Measurements from ENCODE around the gene TMEM109.
"Not testable (repeated sequence)": the region's sequence is repeated elsewhere in the genome, so short reads cannot be mapped to it uniquely, and the experiment has no call there.

TMEM109 gene

DNA sequence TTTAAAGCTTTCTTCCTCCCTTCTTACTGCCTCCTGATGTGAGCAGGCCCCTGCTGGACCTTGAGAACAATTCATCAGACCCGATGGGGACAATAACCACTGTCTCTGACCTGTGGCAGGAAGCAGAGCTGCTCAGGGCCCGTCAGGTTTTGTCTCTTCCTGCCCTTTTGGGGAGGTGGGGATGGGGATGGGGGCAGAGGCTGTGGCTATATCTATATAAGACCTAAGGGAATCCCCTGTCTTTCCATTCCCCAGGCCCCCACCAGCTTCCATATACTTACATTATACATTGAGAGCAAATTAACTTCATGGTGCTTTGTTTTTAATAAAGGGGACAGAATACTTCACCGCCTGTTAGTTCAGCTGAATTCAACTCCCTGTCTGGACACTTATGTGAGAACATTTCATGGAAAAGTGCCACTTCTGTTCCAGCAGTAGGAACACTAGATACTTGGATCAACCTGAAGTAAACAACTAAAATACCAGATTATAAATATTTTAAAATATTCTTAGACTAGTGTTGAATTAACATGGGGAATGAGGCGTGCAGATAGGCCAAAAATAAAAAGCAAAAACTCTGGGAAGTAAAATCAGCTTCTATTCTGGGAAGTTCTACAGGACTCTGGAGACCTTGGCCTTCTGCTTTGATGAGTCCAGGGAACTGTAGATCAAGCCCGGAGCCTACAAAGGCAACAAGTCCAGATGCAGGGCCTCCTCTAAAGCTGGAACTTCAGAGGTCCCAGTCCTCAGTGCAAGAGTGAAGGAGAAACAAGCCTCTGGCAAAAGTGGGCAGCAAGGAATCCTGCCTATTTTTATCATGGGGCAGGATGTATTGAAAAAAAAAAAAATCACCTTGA is 35.5 kb upstream of the TMEM109 start:
- DNase-seq: no peak

- DNase-seq: no peak
Observed at GRCh38 chr11:60879104-60879503, 34.9 kb upstream of the TMEM109 start.

- DNase-seq: no peak
Observed at GRCh38 chr11:60879971-60880588, 33.9 kb upstream of the TMEM109 start.

GRCh38 chr11:60880643-60881282 is 33.2 kb upstream of the TMEM109 start:
- peak; percentile 80 for DNase-seq

GRCh38 chr11:60887556-60887955 is 26.4 kb upstream of the TMEM109 start:
- DNase-seq: peak; percentile 87

- no peak for DNase-seq
Observed at GRCh38 chr11:60889869-60890311, 24.1 kb upstream of the TMEM109 start.

DNA sequence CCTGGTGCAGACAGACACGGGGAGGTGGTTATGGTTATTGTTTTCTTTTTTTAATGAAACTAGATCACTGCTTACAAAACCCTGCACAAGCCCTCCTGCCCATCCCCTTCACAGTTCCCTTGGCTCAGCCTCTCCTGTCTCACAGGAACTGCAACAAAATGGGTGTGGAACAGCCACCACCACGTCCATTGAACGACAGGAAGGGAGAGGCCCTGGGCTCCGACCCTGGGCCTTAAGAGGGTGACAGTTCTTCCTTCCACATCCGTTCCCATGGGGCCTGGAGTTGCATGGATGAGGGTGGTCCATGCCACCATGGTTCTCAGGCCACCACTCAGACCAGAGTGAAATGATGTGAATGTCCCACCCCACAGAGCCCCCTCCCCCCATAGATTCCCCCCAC is 23.3 kb upstream of the TMEM109 start:
- no peak for DNase-seq

GRCh38 chr11:60891103-60891741 is 22.7 kb upstream of the TMEM109 start:
- no peak for DNase-seq

GRCh38 chr11:60895687-60896086 is 18.3 kb upstream of the TMEM109 start:
- DNase-seq: no peak

DNA sequence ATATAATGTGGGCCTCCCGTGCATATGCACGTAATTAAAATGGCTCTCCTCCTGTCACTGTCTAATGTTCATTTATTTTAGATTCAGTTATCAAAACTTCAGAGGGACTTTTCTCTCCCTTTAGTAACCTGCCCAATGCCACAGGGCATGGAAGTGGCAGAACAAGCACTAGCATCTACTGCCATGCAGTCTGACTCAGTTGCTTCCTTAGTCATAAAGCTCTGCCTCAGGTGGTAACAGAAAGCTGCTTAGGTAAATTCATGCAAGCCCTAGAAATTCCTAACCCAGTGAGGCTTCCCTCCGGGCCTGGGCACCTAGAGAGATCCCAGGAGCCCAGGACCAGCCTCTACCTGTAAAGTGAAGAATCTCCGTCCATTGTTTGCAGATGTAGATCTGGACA is 16.5 kb upstream of the TMEM109 start:
- no peak for DNase-seq

DNA sequence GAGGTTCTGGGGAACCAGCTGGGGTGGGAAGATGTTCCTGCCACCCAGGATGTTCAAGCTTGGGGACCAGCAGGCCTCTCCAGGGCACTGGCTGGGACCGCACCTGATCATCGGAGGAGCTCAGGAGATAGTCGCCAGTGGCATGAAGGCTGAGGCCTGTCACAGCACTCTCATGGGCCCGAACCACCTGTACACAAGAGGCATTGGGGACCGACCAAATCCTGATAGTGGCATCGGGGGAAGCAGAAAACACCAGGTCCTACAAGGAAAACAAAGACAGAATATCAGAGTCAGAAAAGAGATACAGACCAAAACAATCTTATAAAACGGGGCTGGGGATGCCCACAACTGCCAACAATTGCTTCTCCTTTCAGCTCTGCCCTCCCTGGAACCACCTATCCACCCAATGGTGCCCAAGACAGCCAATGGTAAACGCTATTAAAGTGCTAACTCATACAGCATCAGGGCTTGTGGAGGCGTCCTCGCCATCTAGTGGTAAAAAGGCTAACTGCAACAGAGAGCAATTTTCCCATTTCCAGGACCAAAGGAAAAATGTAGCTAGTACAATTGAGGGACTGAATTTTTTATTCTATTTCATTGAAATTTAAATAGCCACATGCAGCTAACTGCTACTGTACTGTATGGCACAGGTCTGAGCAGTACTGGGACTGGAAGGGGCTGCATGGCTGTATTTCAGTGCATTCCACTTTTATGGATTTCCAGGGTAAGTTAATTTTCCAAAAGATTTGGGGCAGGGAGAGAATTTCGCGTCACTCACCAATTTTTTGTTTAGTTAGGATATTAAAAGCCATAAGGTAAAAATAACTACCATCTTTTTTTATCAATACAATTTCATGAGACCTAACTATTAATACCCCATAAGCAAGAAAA is 14.7 kb upstream of the TMEM109 start:
- DNase-seq: peak; percentile 49

DNA sequence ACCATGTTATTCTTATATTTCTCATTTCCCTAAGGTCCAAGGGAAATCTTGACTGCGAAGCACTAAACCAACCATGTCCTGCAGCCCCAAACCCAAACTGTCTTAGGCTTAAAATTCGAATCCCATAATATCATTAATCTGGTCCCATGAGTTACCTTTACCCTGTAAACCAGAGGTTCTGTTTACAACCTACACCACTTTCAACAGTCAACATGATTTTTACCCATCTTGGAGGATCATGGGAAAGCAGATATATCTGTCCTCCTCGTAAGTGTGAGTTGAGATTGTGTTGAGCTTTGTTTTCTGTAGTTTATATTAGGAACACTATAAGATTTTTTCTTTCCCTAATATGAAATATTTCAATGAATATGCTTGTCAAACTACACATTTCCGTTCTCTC is 14.0 kb upstream of the TMEM109 start:
- no peak for DNase-seq

DNA sequence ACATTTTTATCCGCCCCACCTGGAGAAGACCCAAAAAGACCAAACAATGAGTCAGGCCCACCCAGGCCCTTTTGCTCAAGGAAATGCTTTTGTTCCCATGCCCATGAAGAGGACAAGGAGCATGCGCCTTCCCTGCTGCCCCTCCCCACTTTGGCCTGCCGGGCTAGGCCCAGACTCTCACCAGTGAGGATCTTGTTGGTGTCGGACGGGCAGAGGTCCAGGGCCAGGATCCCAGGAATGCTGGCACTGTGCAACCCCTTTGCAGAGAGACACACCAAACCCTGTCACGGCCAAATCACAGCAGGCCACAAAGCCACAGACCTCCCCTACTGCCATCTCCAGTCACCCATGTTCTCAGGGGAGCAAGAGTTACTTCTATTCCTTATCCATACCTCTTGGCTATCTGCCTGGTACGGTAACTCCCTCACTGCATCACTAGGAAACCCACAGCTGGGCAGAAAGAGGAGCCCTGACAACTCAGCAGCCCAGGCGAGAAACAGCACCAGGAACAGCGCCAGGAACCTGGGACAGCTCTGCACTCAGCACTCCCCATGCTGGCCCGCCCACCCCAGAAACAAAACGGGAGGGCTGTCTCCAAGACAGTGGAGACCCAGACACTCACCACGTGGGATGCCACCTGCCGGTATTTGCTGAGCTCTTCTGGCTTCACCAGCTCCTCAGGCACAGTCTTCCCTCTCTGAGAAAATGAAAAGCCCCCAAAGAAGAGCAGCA is 13.1 kb upstream of the TMEM109 start:
- no peak for DNase-seq

GRCh38 chr11:60902625-60903024 is 11.3 kb upstream of the TMEM109 start:
- no peak for DNase-seq

DNA sequence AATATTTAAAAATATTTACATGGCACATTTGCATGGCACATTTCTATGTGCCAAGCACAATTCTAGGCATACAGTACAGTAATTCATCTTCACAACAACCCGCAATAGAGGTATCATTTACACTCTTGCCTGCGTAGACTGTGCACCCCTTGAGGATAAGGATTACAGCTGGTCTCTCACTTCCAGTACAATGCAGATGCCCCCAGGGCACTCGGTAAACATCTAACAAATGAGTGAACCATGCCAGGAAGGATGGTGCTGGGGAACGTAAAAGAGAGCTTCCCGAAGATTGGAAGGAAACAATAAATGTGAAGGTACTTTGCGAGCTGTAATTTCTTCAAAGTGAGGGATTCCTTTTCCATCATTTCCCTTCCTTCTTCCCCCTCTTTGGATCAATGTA is 8.9 kb upstream of the TMEM109 start:
- no peak for DNase-seq

GRCh38 chr11:60905551-60906113 is 8.3 kb upstream of the TMEM109 start:
- DNase-seq: no peak

DNA sequence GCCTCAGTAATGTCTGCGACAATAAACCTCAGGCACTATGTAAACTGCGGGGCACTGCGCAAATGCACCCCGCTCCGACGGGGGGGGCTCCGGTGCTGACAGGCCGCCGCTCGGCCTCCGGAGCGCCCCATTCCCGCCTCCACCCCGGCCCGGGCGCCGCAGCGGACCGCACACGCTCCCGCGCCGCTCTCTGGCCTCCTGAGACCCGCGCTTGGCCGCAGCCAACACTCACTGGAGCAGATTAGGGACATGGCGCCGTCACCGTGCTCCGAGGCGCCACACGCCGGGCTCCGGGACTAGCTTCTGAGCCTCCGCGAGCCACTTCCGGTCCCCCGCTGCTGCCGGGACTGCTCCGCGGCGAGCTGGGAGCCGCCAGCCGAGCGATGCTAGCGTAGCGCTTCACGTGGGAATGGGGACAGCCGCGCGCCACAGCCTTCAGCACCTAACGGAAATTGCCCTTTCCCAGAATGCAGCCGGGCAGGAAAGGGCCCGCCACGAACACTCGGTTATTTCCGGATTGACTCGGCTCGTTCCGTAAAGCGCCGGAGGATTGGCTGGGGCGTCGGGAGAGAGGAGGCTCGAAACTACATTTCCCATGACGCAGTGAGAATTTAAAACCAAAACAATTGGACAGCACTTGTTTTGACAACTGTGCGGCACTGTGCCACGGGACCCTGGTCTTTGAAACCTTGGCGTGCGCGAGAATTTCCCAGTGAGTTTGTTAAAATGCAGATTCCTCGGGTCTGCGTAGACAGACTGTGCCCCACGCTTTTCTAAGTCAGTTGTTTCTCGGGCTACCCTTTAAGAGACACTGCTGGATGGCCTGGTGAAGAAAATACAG is 7.6 kb upstream of the TMEM109 start, which contains the start of gene PRPF19:
PRPF19 (minus strand) TSS at position 454 of the 841 bp plus-strand sequence; CDS start at position 251, 203 bp downstream.
- DNase-seq: peak; percentile 99

DNA sequence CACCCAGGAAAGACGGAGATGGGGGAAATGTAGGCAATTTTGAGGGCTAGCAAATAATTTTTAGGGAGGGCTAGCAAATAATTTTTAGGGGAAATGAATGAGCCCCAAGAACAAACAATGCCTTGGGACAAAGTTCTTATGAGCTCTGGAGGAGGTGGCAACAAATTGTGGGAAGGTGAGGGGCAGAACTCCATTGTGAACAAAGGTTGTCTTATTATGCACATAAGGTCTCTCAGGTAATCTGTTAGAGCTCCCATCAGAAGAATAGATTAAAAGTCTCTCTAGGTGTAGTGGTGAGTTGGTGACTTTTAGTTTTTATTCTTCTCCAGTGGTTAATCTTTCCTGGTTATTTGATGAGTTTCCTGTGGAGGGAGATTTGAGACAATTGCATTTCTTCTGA is 5.2 kb upstream of the TMEM109 start:
- no peak for DNase-seq

DNA sequence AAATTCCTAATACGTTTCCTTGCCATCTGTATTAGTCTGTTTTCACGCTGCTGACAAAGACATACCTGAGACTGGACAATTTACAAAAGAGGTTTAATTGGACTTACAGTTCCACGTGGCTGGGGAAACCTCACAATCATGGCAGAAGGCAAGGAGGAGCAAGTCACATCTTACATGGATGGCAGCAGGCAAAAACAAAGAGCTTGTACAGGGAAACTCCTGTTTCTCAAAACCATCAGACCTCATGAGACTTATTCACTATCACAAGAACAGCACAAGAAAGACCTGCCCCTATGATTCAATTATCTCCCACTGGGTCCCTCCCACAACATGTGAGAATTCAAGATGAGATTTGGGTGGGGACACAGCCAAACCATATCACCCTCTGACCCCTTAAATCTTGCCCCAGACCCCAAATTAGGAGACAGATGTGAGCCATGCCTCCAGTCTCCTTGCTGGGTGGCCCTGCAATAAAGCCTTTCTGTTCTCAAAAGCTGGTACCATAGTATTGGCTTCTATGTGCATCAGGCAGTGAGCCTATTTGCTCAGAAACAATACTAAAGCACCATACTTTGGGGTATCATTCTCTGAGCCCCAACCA is 4.2 kb upstream of the TMEM109 start:
- not testable (repeated sequence) for DNase-seq

DNA sequence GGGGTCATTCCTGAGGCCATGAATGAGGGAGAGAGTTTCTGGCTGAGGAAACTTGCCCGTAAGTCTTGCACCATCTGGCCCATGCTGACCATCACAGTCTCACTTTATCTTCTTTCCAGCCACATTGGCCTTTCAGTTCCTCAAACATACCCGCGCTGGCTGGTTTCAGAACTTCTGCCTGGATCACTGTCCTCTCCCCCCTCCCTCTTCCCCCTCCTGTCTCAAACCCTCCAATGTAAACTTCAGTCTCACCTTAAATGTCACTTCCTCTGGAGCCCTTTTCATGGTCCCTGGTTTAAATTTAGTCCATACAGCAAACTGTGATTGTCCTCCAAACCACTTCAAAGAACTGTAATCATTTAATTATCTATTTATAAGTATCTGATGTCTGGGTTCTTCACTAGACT is 3.7 kb upstream of the TMEM109 start:
- DNase-seq: no peak

Data from NCI-H1092 (cell line).